Stimulated activated CD4-positive, alpha-beta T cell treated with anti-CD3 and anti-CD28 coated beads, Interleukin-2, amount 100 ng/mL, for 4 hours (primary cell): Measurements from ENCODE around the gene TARS3.
"Not testable (repeated sequence)": the region's sequence is repeated elsewhere in the genome, so short reads cannot be mapped to it uniquely, and the experiment has no call there.

Experiments
- DNase-seq: peaks from one replicate; pipeline ENCODE4 v3.0.0-alpha.2; 2020; ENCODE audit warnings: low read depth

Gene TARS3

DNA sequence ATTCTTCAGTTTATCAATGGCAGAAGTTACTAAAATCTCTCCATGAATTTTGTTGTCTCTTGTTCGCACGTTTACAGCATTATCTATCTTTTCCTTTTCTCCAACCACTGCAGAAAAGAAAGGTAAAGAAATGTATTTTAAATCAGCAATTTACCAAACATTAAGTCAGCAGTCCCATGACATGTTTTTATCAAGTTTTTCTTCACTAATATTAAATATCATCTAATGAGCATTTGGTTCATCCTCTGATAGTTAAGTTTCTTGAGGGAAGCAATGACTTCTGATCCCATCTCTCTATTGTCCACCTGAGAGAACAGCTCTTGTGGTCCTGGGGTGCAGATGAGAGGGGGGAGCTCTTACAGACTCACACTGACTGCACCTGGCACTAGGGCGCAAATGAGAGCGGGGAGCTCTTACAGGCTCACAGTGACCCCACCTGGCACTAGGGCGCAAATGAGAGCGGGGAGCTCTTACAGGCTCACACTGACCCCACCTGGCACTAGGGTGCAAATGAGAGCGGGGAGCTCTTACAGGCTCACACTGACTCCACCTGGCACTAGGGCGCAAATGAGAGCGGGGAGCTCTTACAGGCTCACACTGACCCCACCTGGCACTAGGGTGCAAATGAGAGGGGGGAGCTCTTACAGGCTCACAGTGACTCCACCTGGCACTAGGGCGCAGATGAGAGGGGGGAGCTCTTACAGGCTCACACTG, 69.5 kb downstream of the TARS3 start:
- DNase-seq, result not testable (repeated sequence)

DNA sequence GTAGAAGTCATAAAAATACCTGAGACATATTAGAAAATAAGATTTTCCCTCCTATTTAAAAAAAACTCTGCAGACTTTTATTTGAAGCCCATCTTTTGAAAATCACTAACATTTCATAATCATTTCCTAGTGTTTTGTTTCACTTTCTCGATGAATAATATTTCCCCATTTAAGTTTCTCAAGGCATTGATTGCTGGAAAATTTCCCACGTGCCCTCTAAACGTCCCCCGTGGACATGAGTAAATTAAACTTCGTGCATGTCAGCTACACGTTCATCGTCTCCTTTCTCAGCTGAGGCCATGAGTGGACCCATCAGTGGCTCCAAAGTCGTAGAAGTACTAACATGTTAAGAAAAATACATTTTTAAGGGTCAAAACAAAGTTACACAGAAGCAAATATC, 70.1 kb downstream of the TARS3 start:
- no peak for DNase-seq

DNA sequence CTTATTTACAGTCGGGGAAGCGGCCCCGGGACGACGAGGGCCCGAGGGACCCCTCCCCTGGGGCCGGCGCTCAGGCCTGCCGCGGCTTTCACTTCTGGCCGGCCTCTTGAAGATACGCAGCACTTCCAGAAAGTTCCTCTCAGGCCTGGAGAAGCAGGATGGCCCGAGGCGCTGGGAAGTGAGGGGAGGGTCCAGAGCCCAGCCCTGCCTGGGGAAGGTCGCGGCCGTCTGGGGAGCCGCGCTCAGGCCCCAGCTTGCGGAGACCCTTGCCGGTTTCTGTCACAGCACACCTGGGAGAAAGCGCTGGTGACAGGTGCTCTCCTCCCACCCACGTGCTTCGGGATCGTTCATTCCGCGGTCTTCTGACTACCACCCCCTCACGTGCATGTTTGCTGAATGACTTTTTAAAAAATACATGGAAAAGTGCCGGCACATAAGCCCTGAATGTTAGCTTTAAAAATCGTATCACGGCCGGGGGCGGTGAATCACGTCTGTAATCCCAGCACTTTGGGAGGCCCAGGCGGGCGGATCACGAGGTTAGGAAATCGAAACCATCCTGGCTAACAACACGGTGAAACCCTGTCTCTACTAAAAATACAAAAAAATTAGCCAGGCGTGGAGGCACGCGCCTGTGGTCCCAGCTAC, 71.4 kb downstream of the TARS3 start:
- no peak for DNase-seq

DNA sequence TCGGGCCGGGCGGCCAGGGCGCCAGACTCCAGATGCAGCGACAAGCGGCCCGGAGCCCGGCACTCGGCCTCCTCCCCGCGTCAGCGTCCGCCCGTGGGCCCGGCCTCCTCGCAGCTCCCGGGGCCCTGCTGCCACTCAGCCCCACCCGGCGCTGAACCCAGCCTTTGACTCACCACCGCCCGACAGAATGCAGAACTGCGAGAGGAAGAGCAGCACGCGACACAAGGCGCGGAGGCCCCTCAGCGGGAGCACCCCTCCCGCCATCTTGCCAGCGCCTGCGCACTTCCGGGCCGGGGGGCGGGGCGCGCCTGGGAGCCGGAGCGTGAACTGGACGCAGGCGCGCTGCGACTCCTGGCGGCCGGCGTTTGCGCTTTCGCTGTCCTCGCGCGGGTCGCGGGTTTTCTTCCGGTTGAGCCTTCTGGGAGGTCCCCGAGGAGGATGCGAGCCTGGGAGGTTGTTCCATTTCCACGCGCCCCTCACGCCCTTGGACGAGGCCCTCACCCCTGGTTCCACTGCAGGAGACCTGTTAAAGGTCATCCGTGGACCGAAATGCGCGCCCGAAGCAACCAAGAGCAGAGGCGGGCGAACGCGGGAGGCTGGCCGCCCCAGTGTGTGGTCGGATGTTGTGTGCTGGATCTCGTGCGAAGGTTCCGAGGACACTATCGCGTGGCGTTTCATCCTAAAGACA, 72.0 kb downstream of the TARS3 start, which contains the start of gene TM2D3:
TM2D3 (minus strand) TSS at position 284 of the 688 bp plus-strand sequence; CDS start at position 264, 20 bp downstream.
- DNase-seq, result peak; percentile 92

DNA sequence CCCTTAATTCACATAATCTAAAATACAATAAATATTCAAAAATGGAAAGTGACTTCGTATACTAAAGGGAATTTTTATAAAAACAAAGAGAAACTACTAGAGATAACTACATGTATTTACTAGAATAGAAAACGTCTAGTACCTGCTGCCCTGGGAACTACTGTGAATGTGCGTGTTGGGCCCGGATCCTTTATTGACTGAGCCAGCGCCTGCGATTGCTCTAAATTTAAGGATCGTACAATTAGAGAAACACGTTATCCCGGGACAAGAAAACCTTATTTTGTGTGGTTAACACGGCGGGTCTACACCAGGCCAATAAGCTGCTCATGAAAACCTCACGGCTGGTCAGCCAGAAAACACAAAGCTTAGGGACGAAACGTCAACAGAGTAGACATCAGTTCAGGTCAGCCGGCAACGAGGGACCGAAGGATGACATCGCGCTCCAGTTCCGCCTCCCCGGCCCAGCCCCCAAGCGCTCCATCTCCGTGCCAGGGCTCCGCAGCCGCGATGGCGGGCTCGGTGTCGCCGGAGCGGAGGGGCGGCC, 72.6 kb downstream of the TARS3 start:
- DNase-seq, result no peak

DNA sequence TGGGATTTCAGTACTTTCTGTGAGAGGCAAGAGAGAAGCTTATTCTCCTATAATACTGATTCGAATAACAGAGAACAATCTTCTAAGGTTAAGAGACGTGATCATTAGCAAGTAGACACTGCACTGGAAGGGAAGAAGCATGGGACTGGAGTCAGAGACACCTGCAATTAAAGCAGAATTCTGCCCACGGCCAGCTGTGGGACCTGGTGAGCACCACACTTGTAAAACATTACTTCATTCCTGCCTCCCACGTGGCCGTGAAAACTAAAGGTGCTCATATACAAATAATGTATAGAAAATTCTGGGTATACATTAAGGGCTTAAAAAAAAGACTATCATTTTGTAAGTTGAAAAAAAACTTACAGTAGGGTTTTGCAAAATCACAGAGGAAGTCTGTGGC, 74.1 kb downstream of the TARS3 start:
- no peak for DNase-seq

DNA sequence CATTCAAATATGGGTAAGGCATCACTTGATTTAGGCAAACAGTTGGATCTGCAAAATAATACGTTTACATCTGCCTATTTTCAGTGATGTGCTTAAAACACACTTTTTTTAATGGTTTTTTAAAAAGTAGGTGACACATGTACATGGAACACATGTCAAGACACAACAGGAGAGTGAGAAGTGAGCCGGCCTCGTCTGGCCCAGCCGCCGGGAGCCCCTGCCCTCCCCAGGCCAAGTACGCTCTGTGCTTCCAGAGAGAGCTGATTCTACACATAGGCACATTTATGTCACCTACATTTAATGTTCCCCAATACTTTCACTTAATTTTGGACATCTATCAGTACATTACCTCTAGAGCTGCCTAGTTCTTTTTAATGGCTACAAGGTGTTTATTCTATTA, 75.9 kb downstream of the TARS3 start:
- no peak for DNase-seq

DNA sequence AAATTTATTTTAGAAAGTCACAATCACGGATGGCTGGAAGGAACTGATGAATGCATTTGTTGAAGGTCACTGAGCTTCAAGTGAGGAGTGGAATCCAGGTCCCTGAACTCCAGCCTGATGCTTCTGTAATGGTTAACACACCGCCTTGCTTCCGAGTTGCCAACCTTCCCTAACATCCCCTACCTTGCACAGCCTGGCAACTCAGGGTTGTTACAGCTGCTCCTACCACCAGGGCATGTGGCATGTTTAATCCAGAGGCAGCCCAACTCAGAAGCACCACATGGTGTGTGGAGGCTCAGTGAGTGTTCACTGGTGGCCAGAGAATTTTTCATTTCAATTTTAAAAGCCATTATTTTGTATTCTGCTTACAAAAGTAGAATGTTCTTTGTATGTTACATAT, 77.0 kb downstream of the TARS3 start:
- no peak for DNase-seq

DNA sequence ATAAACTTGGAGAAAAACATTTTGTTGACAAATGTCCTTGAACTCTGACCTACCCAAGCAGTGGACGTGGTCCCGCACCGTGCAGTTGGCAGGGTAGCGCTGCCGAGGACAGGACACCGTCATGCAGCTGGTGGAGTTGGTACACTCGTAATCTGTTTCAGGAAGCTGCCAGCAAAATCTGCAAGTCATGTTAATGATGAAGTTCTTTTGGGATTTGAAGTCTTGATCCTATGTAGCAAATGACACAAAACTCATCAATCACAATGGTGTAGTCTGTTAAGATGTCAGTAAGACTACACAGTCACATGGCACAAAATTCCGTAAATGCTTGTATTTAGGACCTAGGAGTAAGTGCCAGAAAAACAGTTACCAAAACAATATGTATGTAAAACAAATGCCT, 77.6 kb downstream of the TARS3 start:
- no peak for DNase-seq

DNA sequence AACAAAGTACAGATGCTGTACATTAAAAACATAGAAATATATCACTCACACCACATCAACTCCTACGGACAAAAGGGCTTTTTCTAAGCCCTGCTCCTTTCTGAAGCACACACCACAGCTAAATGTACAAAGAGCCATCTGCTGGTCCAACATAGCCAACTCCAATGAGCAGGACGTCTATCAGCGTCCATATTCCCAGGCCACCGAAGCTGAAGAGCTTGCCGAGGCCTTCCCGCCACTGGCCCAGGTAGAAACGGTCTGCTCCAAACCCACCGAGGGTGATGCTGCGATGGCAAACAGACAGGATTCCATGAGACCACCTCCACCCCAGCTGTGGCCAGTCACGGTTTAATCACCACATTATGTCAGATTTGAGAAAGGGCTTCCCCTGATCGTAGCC, 81.9 kb downstream of the TARS3 start:
- DNase-seq, result no peak

DNA sequence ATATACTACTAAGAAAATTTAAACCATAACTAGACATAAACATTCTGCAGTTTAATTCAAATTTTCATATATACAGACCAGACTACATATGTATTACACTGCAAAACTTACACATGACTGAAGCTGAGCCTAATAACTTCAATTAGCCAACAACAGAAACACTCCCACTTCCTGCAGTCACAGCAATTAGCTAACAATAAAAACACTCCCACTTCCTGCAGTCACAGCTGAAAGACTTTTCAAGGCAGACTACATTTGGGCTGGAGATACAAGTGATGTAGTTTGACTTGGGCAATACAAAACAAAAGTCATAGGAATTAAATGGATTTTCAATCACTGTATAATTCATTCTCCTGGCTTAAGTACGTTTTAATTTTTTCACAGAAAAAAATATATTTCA, 82.4 kb downstream of the TARS3 start:
- DNase-seq, result no peak

DNA sequence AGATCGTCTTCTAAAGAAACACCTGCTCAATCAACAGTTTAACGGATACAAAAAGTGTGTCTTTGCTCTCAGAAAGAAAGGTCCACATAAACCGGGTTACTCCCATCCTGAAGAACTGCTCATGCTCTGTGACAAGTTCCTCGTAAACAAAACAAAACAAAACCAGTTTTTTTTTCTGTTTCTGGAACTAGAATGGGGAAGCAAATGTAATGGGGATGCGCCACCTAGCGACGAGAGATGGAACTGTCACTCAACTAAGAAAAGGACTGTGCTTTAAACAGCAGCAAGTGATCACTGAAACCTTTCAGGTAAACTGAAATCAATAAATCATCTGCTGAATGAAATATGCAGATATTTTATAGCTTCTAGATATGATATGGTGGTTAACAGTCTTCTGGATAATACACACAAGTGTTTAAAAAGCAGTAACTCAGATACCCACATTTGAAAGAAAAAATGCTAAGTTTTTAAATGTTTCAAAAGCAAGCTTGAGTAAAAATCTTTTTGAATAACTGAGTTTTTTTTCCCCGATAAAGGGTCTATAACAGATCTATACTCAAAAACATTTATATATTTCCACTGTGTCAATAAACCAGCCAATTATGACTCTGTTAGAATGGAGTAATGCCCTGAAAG, 83.0 kb downstream of the TARS3 start:
- peak; percentile 46 for DNase-seq

DNA sequence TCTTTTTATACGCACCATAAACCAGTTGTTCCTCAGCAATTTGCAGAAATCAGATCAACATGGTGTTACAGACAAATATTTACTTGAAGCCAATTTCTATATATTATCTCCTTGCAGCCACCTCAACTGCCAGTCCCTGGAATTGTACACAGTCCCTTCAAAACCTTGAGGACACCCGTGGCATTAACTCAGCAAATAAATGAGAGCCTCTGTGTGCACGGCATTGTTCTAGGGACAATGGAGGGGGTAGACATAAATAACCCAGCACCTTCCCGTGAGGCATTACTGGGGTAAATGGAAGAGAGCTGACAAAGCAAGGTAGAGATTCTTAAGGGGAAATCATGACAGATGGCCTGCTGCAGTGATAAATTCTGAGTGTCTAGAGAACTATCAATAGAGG, 84.6 kb downstream of the TARS3 start:
- no peak for DNase-seq

DNA sequence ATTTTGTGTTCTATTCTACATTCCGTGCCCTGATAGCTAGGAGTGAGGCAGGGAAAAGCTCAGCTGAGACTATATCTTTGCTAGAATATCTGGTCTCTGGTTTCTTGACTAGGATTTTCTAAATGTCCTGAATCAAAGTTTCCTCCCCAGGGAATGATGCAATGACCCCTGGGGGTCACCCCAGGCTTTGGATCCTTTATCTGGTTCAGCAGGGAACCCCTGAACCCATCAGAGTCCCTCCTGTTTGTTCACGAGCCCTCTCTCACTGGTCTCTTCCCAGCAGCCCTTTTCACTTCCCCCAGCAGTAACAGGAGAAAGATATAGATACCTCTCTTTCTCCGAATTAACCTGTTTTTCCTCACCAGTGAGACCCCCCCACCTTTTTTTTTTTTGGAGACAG, 86.4 kb downstream of the TARS3 start:
- no peak for DNase-seq

DNA sequence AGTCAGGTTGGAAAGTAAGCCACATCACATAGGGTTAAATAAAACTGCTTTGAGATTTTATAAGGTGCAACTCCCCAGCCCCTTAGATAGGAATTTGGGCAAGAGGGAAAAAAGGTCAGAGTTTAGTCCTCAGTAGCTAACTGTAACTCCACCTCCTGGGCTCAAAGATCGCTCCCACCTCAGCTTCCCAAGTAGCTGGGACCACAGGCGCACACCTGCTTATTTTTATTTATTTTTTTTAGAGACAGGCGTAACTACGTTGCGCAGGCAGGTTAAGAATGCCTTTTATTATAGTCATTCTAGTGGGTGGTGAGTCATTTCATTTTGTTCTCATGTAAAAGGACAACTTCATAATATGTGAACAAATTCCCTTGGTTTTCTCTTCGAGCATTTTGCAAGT, 86.8 kb downstream of the TARS3 start:
- DNase-seq, result no peak

DNA sequence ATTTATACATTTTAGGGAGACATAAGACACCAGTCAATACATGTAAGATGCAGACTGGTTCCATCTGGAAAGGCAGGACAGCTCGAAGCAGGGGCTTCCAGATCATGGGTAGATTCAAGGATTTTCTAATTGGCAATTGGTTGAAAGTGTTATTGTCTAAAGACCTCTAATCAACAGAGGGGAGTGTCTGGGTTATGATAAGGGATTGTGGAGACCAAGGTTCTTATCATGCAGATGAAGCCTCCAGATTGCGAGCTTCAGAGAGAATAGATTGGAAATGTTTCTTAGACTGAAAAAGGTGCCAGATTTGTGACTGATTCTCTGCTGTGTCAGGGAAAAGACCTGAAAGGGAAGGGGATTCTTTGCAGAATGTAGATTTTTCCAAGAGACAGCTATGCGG, 87.2 kb downstream of the TARS3 start:
- no peak for DNase-seq

DNA sequence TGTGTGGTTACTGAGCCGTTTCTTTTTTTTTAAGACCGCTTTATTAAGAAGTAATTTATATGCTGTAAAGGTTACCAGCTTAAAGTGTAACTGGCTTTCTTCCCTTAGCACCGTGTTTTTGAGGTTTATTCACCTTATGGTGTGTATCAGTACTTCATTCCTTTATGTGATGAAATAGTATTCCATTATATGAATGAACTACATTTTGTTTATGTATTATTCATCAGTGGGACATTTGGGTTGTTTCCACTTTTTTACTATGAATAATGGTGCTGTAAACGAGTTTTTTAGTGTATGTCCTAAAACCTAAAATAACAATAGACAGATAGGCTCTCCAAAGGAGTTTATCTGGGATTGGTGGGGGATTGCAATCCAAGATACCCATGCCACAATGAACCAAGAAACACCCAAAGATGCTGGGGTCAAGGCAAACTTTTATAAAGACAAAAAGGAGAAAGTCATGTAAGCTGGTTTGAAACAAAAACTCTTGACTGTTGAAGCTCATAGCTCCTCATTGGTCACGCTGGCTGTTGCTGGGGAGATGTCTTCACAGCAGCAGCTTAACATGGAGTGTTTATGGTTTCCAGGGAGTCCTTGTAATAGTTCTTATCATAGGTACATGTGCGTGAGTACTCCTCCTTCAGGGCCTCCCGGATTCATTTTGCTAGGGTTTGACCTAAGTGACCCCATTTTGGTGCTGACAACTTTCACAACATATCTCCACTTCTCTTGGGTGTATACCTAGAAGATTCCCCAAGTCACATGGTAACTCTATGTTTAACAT, 88.1 kb downstream of the TARS3 start:
- DNase-seq, result no peak

DNA sequence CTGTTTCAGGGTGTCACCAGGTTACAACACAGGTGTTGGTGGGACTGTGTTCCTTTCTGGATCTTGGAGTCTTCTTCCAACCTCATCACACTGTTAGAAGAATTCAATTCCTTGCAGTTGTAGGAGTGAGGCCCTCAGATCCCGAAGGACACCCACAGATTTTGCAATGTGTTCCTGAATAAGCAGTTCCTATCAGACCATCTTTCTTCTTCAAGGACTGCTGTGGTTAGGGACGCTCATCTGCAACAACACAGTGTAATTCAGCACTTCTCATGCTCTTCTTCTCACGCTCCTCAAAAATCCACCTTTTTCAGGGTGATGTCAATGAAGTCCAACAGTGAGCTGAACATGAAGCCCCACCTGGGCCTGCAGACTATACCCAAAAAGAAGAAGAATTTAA, 90.9 kb downstream of the TARS3 start:
- no peak for DNase-seq

DNA sequence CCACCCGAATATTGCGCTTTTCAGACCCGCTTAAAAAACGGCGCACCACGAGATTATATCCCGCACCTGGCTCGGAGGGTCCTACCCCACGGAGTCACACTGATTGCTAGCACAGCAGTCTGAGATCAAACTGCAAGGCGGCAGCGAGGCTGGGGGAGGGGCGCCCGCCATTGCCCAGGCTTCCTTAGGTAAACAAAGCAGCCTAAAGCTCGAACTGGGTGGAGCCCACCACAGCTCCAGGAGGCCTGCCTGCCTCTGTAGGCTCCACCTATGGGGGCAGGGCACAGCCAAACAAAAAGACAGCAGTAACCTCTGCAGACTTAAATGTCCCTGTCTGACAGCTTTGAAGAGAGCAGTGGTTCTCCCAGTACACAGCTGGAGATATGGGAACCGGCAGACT, 97.5 kb downstream of the TARS3 start:
- DNase-seq, result not testable (repeated sequence)

DNA sequence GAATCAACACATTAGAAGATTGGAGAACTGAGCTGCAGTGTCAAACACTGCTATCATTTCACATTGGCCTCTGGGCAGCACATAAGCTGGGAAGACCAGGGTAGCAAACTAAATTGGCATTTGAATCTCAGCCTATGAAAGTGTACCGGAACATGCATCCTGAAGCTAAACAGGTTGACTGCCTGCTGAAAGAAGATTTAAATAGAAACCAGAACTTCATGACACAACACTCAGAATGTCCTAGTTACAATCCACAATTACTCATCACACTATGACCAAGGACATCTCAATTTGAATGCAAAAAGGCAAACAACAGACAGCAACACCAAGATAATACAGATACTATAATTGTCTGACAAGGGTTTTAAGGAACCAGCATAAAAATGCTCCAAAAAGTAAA, 98.3 kb downstream of the TARS3 start:
- no peak for DNase-seq

DNA sequence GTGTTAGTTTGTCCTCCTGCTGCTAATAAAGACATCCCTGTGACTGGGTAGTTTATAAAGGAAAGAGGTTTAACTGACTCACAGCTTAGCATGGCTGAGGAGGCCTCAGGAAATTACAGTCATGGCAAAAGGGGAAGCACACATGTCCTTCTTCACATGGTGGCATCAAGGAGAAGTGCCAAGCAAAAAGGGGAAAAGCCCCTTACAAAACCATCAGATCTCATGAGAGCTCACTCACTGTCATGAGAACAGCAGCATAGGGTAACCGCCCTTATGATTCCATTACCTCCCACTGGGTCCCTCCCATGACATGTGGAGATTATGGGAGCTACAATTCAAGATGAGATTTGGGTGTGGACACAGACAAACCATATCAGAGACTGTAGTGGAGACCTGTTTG, 99.1 kb downstream of the TARS3 start:
- no peak for DNase-seq
